OCI-LY1 (cell line): ENCODE results near the gene MORN5.

Experiments
- H2AFZ ChIP-seq: fragments of 200-600 bp; sonication (generic), shearing (Covaris generic); 2 replicates; pipeline ENCODE4 v1.6.0; 2014; ENCODE audit warnings: antibody characterized with exemption, mild to moderate bottlenecking, low read length
- H3F3A ChIP-seq: fragments of 200-600 bp; sonication (generic), shearing (Covaris generic); 2 replicates; pipeline ENCODE4 v1.6.0; 2014; ENCODE audit warnings: mild to moderate bottlenecking, antibody characterized with exemption, low read length, moderate library complexity; ENCODE audit not compliant: insufficient read depth
- H3K27ac ChIP-seq: fragments of 200-600 bp; sonication (generic); 2 replicates; pipeline ENCODE4 v1.5.1; 2014; ENCODE audit warnings: low read length, mixed run types, mild to moderate bottlenecking, low read depth; ENCODE audit not compliant: poor library complexity, severe bottlenecking
- H3K27me3 ChIP-seq: fragments of 200-600 bp; sonication (generic); 2 replicates; pipeline ENCODE4 v1.6.0; 2014; ENCODE audit warnings: antibody characterized with exemption, mild to moderate bottlenecking, low read length, moderate library complexity; ENCODE audit not compliant: insufficient read depth
- H3K36me3 ChIP-seq: fragments of 200-600 bp; sonication (generic); 2 replicates; pipeline ENCODE4 v1.6.1; 2014; ENCODE audit warnings: mild to moderate bottlenecking, antibody characterized with exemption, low read length, moderate library complexity, mixed read lengths; ENCODE audit not compliant: insufficient read depth
- H3K4me1 ChIP-seq: fragments of 200-600 bp; sonication (generic); 2 replicates; pipeline ENCODE4 v1.5.1; 2014; ENCODE audit warnings: mild to moderate bottlenecking, low read length, moderate library complexity; ENCODE audit not compliant: insufficient read depth, severe bottlenecking
- H3K4me2 ChIP-seq: fragments of 200-600 bp; sonication (generic), shearing (Covaris generic); 2 replicates; pipeline ENCODE4 v1.6.1; 2014; ENCODE audit warnings: low read length
- H3K4me3 ChIP-seq: fragments of 200-600 bp; sonication (generic); 2 replicates; pipeline ENCODE4 v1.5.1; 2014; ENCODE audit warnings: low read length, low read depth, mild to moderate bottlenecking, mixed read lengths; ENCODE audit not compliant: poor library complexity, severe bottlenecking
- H3K79me2 ChIP-seq: fragments of 200-600 bp; shearing (Covaris generic); 2 replicates; pipeline ENCODE4 v1.6.1; 2016; ENCODE audit warnings: mixed run types, low read length, mixed read lengths; ENCODE audit not compliant: insufficient read depth
- H3K9ac ChIP-seq: fragments of 200-600 bp; sonication (generic), shearing (Covaris generic); 2 replicates; pipeline ENCODE4 v1.6.1; 2014; ENCODE audit warnings: mild to moderate bottlenecking, low read length, mixed read lengths
- H3K9me2 ChIP-seq: fragments of 200-600 bp; sonication (generic), shearing (Covaris generic); 2 replicates; pipeline ENCODE4 v1.6.1; 2014; ENCODE audit warnings: low read depth, mild to moderate bottlenecking, low read length, mixed read lengths
- H3K9me3 ChIP-seq: fragments of 200-600 bp; shearing (Covaris generic); 2 replicates; pipeline ENCODE4 v1.6.1; 2014; ENCODE audit warnings: low read length, mixed read lengths
- H4K20me1 ChIP-seq: fragments of 200-600 bp; sonication (generic), shearing (Covaris generic); 2 replicates; pipeline ENCODE4 v1.6.0; 2016; ENCODE audit warnings: mild to moderate bottlenecking, low read length; ENCODE audit not compliant: insufficient read depth
- CTCF ChIP-seq: fragments of 200-600 bp; sonication (generic), shearing (Covaris generic); IDR thresholded peaks from 2 replicates; pipeline ENCODE4 v1.5.1; 2017; ENCODE audit warnings: mild to moderate bottlenecking, antibody characterized with exemption, low read length, moderate library complexity, mixed read lengths
- EZH2 ChIP-seq: fragments of 200-600 bp; sonication (generic), shearing (Covaris generic); IDR thresholded peaks from 2 replicates; pipeline ENCODE4 v1.8.0; 2017; ENCODE audit warnings: borderline replicate concordance, mixed run types, mild to moderate bottlenecking, antibody characterized with exemption, low read length, moderate library complexity, mixed read lengths

The MORN5 gene

DNA sequence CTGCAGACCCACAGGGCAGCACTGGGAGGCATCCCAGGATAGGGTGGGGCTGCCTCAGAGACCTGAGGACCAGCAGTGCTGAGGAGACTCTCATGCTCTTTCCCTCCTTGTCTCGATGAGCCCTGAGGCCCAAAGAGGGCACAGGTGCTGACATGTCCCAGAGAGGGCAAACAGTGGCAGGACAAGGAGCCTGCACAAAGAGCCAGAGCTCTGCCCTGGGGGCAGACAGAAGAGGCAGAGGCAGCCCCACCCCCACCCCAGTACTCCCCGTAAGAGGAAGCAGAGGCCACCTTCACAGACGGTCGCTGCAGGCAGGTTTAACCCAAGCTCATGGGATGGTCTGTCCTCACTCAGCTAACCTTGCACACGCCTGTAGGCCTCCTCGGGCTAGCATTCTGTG is 37.2 kb upstream of the MORN5 start:
- H3K27ac ChIP-seq = no peak overlapping the region
- H3K9me3 ChIP-seq = no peaks in the 10 kb centered on the region
- no peak overlapping the region; the same call in 1 of the 2 replicates for H3K4me2 ChIP-seq
- no peak overlapping the region for H3K9ac ChIP-seq
- H3K4me3 ChIP-seq = no peak overlapping the region
- H3F3A ChIP-seq = no peaks in the 10 kb centered on the region
- TF ChIP-seq EZH2 = no peak
- TF ChIP-seq CTCF = no peak
- no peaks in the 10 kb centered on the region for H3K79me2 ChIP-seq
- H3K9me2 ChIP-seq = no peaks in the 10 kb centered on the region
- no peaks in the 10 kb centered on the region for H3K36me3 ChIP-seq
- H2AFZ ChIP-seq = no peak overlapping the region
- H4K20me1 ChIP-seq = no peaks in the 10 kb centered on the region
- peaks cover 11% of the 10 kb centered on the region for H3K4me1 ChIP-seq
- H3K27me3 ChIP-seq = peaks cover 15% of the 10 kb centered on the region; the same call in 1 of the 2 replicates

- peaks cover 17% of the 10 kb centered on the region; the same call in 1 of the 2 replicates for H3K27me3 ChIP-seq
- H3K79me2 ChIP-seq = no peaks in the 10 kb centered on the region
- no peak overlapping the region for H3K9ac ChIP-seq
- H3K36me3 ChIP-seq = no peaks in the 10 kb centered on the region
- H3K27ac ChIP-seq = no peak overlapping the region
- no peaks in the 10 kb centered on the region for H3K9me2 ChIP-seq
- H2AFZ ChIP-seq = no peak overlapping the region
- H3K9me3 ChIP-seq = no peaks in the 10 kb centered on the region
- no peaks in the 10 kb centered on the region for H4K20me1 ChIP-seq
- TF ChIP-seq CTCF (peak; percentile 99), EZH2 (no peak)
- peaks cover 11% of the 10 kb centered on the region for H3K4me1 ChIP-seq
- H3F3A ChIP-seq = no peaks in the 10 kb centered on the region
- no peak overlapping the region; the same call in 1 of the 2 replicates for H3K4me2 ChIP-seq
- H3K4me3 ChIP-seq = no peak overlapping the region
These were observed 36.6 kb upstream of the MORN5 start for GRCh38 chr9:122122903-122123632.

GRCh38 chr9:122124048-122124447 is 35.7 kb upstream of the MORN5 start:
- H3K4me1 ChIP-seq = peaks cover 11% of the 10 kb centered on the region
- H4K20me1 ChIP-seq = no peaks in the 10 kb centered on the region
- H3K36me3 ChIP-seq = no peaks in the 10 kb centered on the region
- no peaks in the 10 kb centered on the region for H3F3A ChIP-seq
- TF ChIP-seq EZH2 (no peak), CTCF (no peak)
- no peaks in the 10 kb centered on the region for H3K9me2 ChIP-seq
- no peak overlapping the region for H3K4me2 ChIP-seq
- no peaks in the 10 kb centered on the region for H3K9me3 ChIP-seq
- no peaks in the 10 kb centered on the region for H3K79me2 ChIP-seq
- H2AFZ ChIP-seq = no peak overlapping the region
- H3K27me3 ChIP-seq = peaks cover 26% of the 10 kb centered on the region; the same call in 1 of the 2 replicates
- no peak overlapping the region for H3K9ac ChIP-seq
- no peak overlapping the region for H3K27ac ChIP-seq
- no peak overlapping the region for H3K4me3 ChIP-seq
